Ureter (tissue), 1 donor: ENCODE measurements around the gene CD180. TPM values are rescaled to one million over a fixed set of nuclear protein-coding genes. Genes with fewer than 3 reads are reported as not detected.
A peak's percentile ranks its signal among the peaks of the same experiment; 100 is the strongest.
"Not testable (repeated sequence)": the region's sequence is repeated elsewhere in the genome, so short reads cannot be mapped to it uniquely, and the experiment has no call there.

Source experiments
- DNase-seq: peaks from one replicate; pipeline ENCODE4 v3.0.0-alpha.2; 2020; ENCODE audit warnings: low spot score
- total RNA-seq: library from RNA; stranded (reverse); gene quantifications from one replicate; pipeline ENCODE4 v1.2.4, GENCODE V29; 2023
- donor health status: DM: yes; HTN: yes; CAD: no.

CD180 gene
- total RNA-seq, 1 donor from 2014 or later = 2.1 TPM

GRCh38 chr5:67188274-67189078 is 8.1 kb downstream of the CD180 start:
- no peak for DNase-seq

DNA sequence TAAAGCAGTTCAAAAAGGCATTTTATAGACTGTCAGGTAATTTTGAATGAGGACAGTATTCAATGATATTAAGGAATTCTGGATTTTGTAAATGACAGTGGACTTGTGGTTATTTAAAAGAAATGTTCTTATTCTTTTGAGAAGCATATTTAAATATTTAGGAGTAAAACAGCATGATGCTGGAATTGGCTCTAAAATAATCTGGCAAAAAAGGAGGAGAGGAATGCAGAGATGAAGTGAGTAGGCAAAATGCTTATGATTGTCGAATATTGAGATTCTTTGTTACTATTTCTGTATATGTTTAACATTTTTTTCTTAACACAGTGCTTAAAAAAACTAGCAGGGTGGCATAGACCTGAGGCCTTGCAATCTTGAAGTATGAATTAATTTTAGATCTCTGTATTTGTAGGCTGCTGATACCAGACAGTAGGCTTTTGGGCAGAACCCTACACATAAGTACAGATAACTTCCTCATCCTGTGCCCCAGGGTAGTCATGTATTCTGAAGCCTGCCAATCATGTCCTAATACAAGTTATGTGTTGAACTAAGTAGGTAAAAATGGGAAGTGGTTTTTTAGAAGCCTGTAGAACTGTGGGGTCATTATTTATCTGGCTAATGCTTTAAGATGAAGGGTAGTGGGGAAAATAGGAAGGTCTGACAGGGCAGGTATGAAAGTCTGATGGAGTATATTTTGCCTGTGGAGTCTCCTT is 9.4 kb downstream of the CD180 start:
- no peak for DNase-seq

DNA sequence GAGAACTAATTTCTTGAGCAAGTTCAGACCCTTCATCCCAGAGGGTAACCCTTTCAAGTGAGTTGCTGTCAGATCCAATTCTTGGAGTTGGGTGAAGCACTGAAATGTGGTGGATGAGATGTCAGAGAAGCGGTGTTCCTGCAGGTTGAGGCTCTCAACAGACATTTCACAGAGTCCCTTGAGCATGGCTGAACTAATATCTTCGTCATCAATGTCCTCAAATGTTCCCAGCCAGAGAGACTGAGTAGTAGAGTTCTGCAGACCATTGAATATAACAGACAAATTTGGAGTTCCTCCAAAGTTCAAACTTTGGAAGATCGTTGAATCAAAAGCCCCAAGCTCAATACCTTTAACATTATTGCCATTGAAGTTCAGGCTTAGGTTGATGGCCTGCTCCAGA is 12.7 kb downstream of the CD180 start:
- no peak for DNase-seq

GRCh38 chr5:67182301-67182790 is 14.3 kb downstream of the CD180 start:
- peak; percentile 68 for DNase-seq

DNA sequence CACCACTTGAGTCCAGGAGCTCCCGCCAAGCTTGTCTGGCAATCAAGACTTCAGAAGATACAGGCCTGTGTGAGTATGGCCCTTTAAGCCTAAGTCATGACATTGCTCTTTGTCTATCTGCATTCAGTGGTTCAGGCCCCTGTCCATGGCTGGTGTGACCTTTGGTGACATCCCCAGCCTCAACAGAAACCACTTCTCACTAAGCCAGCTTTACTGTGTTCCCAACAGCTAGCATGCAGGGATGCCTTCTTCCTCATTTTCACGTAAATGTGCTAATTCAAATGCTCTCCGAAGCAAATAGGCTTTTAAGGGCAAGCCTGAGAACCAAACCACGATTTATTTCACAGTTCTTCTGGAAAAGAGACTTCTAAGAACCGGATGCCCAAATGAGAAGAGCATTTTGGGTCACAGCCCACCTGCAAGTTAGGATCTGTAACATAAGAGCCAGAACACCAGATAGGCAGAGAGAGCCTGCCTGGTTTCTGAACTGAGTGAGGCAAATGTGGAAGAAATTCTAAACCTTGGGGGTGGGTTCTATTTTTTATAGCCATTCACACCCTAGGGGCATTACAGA is 14.9 kb downstream of the CD180 start:
- DNase-seq = no peak

DNA sequence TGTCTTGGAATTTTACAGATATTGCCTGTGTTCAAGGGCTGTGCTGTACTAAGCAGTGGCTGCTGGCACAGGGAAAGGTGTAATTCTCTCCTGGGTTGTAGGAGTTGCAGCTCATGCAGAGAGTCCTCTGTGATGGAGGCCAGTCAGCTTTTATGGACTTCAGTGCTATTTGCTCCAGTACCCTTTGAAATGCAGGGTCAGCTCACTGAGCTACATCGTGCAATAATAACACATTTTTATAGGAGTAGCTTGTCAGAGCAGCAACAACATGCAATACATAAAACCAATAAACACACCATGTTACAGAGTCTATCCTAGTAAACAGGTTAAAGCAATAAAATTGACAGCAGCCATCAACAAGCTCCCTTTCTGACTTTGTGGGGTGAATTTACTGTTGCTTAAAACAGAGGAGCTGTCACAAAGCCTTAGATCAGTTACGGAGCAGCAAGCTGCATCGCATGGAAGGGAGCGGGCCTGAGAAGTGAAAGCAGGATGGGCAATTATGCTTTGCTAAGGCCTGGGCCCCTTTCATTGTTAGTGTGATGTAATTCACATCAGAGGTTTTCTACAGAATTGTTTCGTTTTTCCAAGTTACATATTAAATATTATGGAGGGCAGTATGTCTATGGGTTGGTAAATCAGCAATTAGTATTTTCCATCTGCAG is 16.8 kb downstream of the CD180 start:
- no peak for DNase-seq

GRCh38 chr5:67178966-67179365 is 17.6 kb downstream of the CD180 start:
- no peak for DNase-seq

GRCh38 chr5:67178085-67178484 is 18.5 kb downstream of the CD180 start:
- DNase-seq = no peak

DNA sequence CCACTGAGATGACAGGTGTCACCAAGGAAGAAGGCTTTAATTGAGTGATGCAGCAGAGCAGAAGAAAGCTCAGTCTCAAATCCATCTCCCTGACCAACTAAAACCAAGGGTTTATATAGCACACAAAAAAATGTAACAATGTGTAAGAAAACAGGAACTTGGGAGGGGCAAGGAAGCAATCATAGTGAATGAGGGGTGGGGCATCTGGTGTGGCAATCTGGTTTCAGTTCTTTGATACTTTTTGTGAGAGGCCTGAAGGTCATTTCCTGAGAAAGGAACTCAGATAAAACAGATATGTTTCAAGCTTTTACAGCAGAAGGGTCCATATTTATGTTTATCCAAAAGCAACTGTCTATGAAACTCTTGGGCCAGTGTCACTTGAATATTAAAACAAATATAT is 19.7 kb downstream of the CD180 start:
- DNase-seq = no peak

DNA sequence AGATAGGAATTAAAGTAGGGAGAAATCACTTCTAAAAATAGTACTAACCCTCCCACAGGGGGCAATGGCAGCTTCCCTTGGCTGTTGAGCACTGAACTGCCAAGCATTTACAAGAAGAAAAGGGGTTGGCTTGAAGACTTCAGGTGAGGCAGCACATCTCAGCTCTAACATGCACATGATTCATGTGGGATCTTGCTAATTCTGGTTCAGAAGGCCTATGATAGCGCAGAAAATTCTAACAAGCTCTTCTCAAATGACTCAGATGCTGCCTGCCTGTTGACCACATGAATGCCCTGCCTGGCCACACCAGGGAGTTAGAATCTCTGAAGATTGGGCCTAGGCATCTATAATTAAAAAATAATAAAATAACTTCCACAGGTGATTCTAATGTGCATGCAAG is 22.6 kb downstream of the CD180 start:
- DNase-seq = no peak

DNA sequence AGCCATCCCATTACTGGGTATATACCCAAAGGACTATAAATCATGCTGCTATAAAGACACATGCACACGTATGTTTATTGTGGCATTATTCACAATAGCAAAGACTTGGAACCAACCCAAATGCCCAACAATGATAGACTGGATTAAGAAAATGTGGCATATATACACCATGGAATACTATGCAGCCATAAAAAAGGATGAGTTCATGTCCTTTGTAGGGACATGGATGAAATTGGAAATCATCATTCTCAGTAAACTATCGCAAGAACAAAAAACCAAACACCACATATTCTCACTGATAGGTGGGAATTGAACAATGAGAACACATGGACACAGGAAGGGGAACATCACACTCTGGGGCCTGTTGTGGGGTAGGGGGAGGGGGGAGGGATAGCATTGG is 23.2 kb downstream of the CD180 start:
- DNase-seq = not testable (repeated sequence)

DNA sequence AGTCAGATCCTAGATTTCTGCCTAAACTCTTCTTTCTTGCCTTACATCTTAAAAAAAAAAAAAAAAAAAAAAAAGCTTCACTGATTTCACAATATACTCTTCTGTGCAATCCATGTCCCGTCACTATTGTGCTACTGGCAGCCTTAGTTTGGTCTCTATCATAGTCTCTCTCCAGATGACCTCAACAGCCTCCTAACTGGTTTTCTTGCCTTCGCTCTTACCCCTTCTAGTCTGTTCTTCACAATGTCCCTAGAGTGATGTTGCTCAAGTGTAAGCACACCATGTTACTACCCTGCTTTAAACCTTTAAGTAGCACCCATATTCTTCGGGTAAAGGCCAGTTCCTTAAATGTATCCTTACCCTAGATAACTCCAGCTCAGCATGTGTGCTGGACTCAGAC is 25.8 kb downstream of the CD180 start:
- no peak for DNase-seq

DNA sequence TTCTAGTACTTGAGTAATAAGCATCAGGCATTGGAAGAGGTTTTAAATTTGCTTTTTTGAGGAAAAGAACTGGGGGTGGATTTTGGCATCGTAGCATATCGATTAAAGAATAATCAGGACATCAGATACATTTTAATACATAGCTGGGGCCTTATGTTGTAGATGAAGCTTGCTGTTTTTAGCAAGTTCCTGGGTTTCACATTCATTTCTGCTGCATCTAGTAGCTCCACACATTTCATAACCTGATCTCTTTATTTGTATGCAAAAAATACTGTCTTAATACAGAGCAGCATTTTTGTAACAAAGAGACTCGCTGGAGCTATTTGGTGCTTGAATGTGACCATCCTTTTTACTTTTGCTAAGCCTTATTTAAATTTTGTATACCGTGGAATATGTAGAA is 28.5 kb downstream of the CD180 start:
- no peak for DNase-seq

GRCh38 chr5:67166460-67167285 is 29.9 kb downstream of the CD180 start:
- DNase-seq = peak; percentile 68

DNA sequence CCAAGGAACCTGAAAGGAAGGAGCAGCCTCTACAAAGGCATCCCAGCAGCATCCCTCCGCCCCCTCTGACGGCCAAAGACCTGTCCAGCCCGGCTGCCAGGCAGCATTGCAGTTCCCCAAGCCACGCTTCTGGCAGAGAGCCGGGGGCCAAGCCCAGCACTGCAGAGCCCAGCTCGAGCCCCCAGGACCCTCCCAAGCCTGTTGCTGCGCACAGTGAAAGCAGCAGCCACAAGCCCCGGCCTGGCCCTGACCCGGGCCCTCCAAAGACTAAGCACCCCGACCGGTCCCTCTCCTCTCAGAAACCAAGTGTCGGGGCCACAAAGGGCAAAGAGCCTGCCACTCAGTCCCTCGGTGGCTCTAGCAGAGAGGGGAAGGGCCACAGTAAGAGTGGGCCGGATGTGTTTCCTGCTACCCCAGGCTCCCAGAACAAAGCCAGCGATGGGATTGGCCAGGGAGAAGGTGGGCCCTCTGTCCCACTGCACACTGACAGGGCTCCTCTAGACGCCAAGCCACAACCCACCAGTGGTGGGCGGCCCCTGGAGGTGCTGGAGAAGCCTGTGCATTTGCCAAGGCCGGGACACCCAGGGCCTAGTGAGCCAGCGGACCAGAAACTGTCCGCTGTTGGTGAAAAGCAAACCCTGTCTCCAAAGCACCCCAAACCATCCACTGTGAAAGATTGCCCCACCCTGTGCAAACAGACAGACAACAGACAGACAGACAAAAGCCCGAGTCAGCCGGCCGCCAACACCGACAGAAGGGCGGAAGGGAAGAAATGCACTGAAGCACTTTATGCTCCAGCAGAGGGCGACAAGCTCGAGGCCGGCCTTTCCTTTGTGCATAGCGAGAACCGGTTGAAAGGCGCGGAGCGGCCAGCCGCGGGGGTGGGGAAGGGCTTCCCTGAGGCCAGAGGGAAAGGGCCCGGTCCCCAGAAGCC is 30.8 kb downstream of the CD180 start:
- DNase-seq = peak; percentile 91

GRCh38 chr5:67164856-67165525 is 31.6 kb downstream of the CD180 start:
- no peak for DNase-seq

GRCh38 chr5:67163863-67164595 is 32.6 kb downstream of the CD180 start:
- no peak for DNase-seq

- no peak for DNase-seq
Measured at GRCh38 chr5:67163231-67163756, 33.3 kb downstream of the CD180 start.

- DNase-seq = no peak
Measured at GRCh38 chr5:67161767-67162166, 34.8 kb downstream of the CD180 start.
